Colonic mucosa (tissue), 4 donors: ENCODE results near the gene SLC22A3. TPM values are rescaled to one million over a fixed set of nuclear protein-coding genes. Genes with fewer than 3 reads are reported as not detected.

Experiments used
- DNase-seq: peaks from one replicate; pipeline ENCODE4 v3.0.0-alpha.2; 2020
- H3K27ac ChIP-seq: fragments of 200-600 bp; one replicate; pipeline ENCODE4 v1.8.0; 2021
- H3K27me3 ChIP-seq: fragments of 200-600 bp; one replicate; pipeline ENCODE4 v1.8.0; 2021
- H3K36me3 ChIP-seq: fragments of 200-600 bp; one replicate; pipeline ENCODE4 v1.8.0; 2021
- H3K4me1 ChIP-seq: fragments of 200-600 bp; one replicate; pipeline ENCODE4 v1.8.0; 2021; ENCODE audit warnings: mild to moderate bottlenecking
- H3K4me3 ChIP-seq: fragments of 200-600 bp; one replicate; pipeline ENCODE4 v1.8.0; 2021
- H3K9ac ChIP-seq, 2 donors: one replicate each; pipeline ENCODE4 v1.7.0; 2013; ENCODE audit warnings: control low read depth in 2 of 2, low read depth in 2 of 2, low read length in 2 of 2
- H3K9me3 ChIP-seq: fragments of 200-600 bp; one replicate; pipeline ENCODE4 v1.8.0; 2021
- CTCF ChIP-seq: fragments of 200-600 bp; IDR thresholded peaks from one replicate; pipeline ENCODE4 v1.8.0; 2022; ENCODE audit warnings: antibody characterized with exemption, mild to moderate bottlenecking
- intact Hi-C: fragments of 100-400 bp; cut with DNase I; formaldehyde crosslinking; loops from one replicate; pipeline ENCODE4 v1.14.1; 2022
- total RNA-seq, 2 donors: library from RNA; stranded (reverse); fragmentation: NEBNext Ultra II Directional in 1 of 2; extraction: Animal tissue kit (Norgen Biotek cat#: 25700) in 1 of 2; gene quantifications; one replicate each; pipeline ENCODE4 v1.2.1, GENCODE V29; 2021
- donor health status: healthy.
- donor health status: DM: no; HTN: no; CAD: no.
- donor health status: DM: no; HTN: no; CAD: no.

SLC22A3 gene
- total RNA-seq, 2 donors from 2014 or later: 2.1 to 2.5 TPM

- H3K4me1 ChIP-seq: no peaks in the 10 kb centered on the region
- no peaks in the 10 kb centered on the region for H3K27me3 ChIP-seq
- no peak for DNase-seq
- intact Hi-C loops: no loop called here
- H3K9me3 ChIP-seq: no peaks in the 10 kb centered on the region
- no peak overlapping the region for H3K27ac ChIP-seq
- TF ChIP-seq CTCF: no peak
- H3K36me3 ChIP-seq: no peaks in the 10 kb centered on the region
- H3K9ac ChIP-seq: no peak overlapping the region
- H3K4me3 ChIP-seq: no peak overlapping the region
Measured at GRCh38 chr6:160477901-160478300, 129.7 kb downstream of the SLC22A3 start.

- Histone ChIP-seq H3K4me1 (no peaks in the 10 kb centered on the region), H3K9me3 (no peaks in the 10 kb centered on the region), H3K27ac (no peak overlapping the region), H3K9ac (no peak overlapping the region), H3K4me3 (no peak overlapping the region), H3K27me3 (no peaks in the 10 kb centered on the region), H3K36me3 (no peaks in the 10 kb centered on the region)
- intact Hi-C loops: no loop called here
- no peak for TF ChIP-seq CTCF
- no peak for DNase-seq
Measured at GRCh38 chr6:160487116-160487515, 138.9 kb downstream of the SLC22A3 start.

GRCh38 chr6:160489091-160489490 is 140.9 kb downstream of the SLC22A3 start:
- DNase-seq: no peak
- intact Hi-C loops: no loop called here
- no peaks in the 10 kb centered on the region for H3K27me3 ChIP-seq
- H3K27ac ChIP-seq: no peak overlapping the region
- H3K9me3 ChIP-seq: no peaks in the 10 kb centered on the region
- H3K4me3 ChIP-seq: no peak overlapping the region
- H3K9ac ChIP-seq: no peak overlapping the region
- no peaks in the 10 kb centered on the region for H3K4me1 ChIP-seq
- no peaks in the 10 kb centered on the region for H3K36me3 ChIP-seq
- TF ChIP-seq CTCF: no peak

- no peaks in the 10 kb centered on the region for H3K36me3 ChIP-seq
- H3K27me3 ChIP-seq: no peaks in the 10 kb centered on the region
- intact Hi-C loops: no loop called here
- H3K9me3 ChIP-seq: no peaks in the 10 kb centered on the region
- no peaks in the 10 kb centered on the region for H3K4me1 ChIP-seq
- H3K9ac ChIP-seq: no peak overlapping the region
- TF ChIP-seq CTCF: no peak
- no peak overlapping the region for H3K27ac ChIP-seq
- H3K4me3 ChIP-seq: no peak overlapping the region
- DNase-seq: no peak
Measured at GRCh38 chr6:160494576-160494975, 146.4 kb downstream of the SLC22A3 start.

- no peak overlapping the region for H3K4me3 ChIP-seq
- intact Hi-C loops: no loop called here
- no peak overlapping the region for H3K9ac ChIP-seq
- TF ChIP-seq CTCF: no peak
- no peak overlapping the region for H3K27ac ChIP-seq
- DNase-seq: no peak
- H3K9me3 ChIP-seq: no peaks in the 10 kb centered on the region
- H3K27me3 ChIP-seq: no peaks in the 10 kb centered on the region
- H3K36me3 ChIP-seq: no peaks in the 10 kb centered on the region
- H3K4me1 ChIP-seq: no peaks in the 10 kb centered on the region
Measured at GRCh38 chr6:160500639-160501038, 152.5 kb downstream of the SLC22A3 start.

Other genes with a start within 250 kb of the SLC22A3 start
- gene SLC22A1, start 226.6 kb upstream of the SLC22A3 start, total RNA-seq: 1 to 10 TPM in 1 of 2 donors, under 1 TPM in 1; 0.74 to 2.3 TPM
- gene SLC22A2, start 89.6 kb upstream of the SLC22A3 start, total RNA-seq: not detected